NOMO-1 treated with DMSO at 0.1 percent for 48 hours (cell line): ENCODE measurements around the gene TIMM8A.

Source experiments
- DNase-seq: peaks from one replicate; lab custom pipeline; 2025; ENCODE audit not compliant: unreplicated experiment; lab: John Stamatoyannopoulos, UW

TIMM8A gene

GRCh38 chrX:101348452-101349192 is at the start of gene TIMM8A:
TIMM8A (minus strand) TSS chrX:101348742; CDS start chrX:101348664, 78 bp downstream.
- DNase-seq, result peak; percentile 59

DNA sequence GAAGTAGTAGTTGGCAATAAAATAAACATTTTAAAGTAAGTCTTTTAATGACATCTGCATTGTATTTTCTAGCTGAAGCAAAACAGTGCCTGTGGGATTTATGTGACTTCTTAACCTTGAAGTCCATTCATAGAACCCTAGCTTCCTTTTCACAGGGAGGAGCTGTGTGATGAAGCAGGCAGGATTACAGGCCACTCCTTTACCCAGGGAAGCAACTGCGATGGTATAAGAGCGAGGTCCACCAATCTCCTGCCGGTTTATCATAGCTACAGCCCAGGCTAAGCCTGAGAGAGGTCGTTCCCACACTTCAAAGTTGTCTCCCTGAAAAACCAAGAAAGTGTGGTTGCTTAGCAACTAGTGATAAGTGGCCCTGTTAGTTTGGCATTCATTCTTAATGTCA is 49.2 kb upstream of the TIMM8A start:
- no peak for DNase-seq

DNA sequence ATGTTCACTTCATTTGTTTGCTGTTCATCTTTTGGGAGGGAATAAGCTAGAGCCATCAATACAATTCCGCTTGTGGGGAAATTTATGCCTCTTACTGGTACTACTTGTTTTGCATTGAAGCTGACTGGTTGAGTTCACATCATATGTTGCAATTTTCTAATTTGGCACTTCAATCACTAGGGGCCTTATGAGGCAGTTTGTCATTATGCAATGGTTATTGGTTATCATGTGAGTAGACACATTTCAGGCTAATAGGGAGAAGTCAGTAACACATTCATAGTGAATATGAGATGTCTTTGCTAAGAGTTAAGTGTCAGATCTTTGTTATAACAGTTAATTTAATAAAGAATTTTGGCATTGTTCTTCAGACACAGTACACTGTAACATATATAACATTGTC is 47.2 kb upstream of the TIMM8A start:
- DNase-seq, result peak; percentile 74

GRCh38 chrX:101394372-101394771 is 45.8 kb upstream of the TIMM8A start:
- no peak for DNase-seq

DNA sequence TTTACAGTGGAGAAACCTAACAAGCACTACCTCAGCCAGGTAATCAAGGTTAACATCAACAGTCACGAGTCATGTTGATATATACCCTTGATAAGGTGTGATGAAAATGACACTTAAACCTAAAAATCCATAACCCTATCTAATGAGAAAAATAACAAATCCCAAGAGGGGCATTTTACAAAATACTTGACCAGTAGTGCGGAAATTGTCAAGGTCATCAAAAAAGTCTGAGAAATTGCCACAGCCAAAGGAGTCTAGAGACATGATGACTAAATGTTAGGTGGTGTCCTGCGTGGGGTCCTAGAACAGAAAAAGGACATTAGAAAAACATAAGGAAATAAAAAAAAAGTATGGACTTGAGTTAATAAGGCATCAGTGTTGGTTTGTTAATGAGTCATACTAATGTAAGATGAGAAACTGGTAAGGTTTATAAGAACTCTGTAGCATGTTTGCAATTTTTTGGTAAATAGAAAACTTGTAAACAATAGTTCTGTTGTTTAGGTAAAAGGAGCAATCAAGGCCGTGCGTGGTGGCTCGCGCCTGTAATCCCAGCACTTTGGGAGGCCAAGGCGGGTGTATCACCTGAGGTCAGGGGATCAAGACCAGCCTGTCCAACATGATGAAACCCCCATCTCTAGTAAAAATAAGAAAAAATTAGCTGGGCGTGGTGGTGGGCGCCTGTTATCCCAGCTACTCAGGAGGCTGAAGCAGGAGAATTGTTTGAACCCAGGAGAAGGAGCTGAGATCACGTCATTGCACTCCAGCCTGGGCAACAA is 45.2 kb upstream of the TIMM8A start:
- DNase-seq, result no peak

- no peak for DNase-seq
These were observed 43.3 kb upstream of the TIMM8A start for GRCh38 chrX:101391831-101392230.

- peak; percentile 93 for DNase-seq
These were observed 42.4 kb upstream of the TIMM8A start, which contains the start of gene RPL36A for GRCh38 chrX:101390664-101391525. RPL36A (plus strand) TSS chrX:101391011; CDS start chrX:101391044, 33 bp downstream.

DNA sequence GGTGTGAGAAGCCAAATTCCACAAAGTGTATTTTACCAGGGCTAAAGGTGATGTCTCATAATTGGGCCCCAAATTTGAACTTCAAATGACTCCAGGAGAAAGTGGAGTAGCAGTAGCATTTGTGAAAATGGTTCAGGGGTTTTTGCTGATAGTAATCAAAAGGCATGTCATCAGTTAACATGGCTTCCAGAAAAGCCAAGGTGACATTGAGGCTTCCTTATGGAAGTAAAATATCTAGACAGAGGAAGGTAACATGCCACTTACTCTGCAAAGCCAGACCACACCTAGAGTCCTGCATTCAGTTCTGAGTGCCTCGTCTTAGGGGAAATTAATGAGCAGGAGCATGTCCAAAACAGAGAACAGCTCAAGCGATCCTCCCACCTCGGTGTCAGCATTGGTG is 40.1 kb upstream of the TIMM8A start:
- DNase-seq, result no peak

DNA sequence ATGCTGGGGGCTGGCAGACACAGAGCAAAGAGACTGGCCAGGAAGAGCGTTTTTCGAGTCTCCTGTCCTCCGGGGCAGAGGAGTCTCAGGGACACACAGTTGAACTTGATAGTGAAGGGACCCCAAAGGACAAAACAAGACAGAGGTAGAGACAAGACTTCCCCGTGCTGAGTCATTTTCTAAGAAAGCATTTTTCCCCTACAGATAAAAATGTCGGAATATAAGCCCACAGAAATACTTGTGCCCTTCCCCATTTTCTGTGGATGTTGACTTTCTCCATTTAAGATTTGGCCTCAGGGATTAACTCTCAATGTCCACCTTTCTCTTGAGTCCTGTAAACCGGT is 38.0 kb upstream of the TIMM8A start:
- DNase-seq, result no peak

- DNase-seq, result peak; percentile 87
These were observed 37.4 kb upstream of the TIMM8A start, which contains the start of gene BTK for GRCh38 chrX:101385795-101386541. BTK (minus strand) TSS chrX:101386191; CDS start chrX:101375284, 10,907 bp downstream.

DNA sequence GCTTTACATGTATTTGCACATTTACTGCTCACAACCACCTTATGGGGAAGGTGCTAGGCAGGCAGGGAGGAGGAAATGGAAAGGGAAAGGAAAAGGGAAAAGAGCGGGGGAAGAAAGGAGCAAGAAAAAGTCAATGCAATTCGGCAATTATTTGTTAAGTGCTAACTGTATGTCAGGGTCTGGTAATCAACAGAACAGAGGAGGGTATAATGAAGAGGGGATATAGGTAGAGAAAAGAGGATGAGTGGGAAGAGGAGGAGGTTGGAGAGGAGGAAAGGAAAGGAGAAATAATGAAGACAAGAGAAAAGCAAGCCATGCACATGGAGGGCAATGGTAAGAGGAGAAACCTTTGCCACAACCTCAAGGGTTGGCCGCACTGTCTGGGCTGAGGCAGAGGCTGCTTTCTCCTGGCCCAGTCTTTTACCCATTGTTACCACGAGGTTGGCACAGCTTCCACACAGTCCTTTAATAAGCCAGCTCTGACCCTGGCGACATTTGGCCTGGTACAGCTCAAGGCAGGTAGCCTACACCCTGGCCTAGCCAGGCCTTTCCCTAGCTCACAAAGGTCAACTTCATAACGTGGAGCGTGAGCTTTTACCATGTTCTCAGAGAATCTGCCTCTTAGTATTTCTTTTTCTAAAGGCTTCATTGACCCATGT is 36.6 kb upstream of the TIMM8A start:
- DNase-seq, result no peak

DNA sequence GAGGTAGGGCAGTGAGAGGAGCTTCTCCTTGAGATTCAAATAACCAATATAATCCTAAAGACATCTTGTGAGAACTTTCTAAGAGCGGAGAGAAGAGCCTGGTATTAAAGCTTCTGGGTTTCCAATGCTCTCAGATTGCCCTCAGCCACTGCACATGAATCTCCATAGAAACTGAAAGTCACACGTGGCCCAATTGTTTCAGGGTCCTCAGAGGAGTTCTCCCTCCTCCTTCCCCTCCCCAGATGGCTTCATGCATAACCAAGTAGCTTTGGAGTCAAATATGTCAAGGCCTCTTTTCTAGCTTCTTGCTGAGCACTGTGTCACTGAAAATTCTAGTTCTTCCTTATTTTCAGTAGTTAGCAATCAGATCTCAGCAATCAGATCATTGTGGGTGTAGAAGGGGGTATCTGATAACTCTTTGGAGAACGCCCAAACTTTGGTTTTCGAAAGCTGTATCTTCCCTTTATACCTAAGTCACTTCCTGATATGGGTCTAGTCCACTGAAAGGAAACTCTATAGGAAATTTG is 35.2 kb upstream of the TIMM8A start:
- no peak for DNase-seq

GRCh38 chrX:101377547-101377946 is 29.0 kb upstream of the TIMM8A start:
- peak; percentile 38 for DNase-seq

- DNase-seq, result no peak
These were observed 22.5 kb upstream of the TIMM8A start for GRCh38 chrX:101370888-101371504.

GRCh38 chrX:101369687-101370086 is 21.1 kb upstream of the TIMM8A start:
- no peak for DNase-seq

- DNase-seq, result no peak
These were observed 20.3 kb upstream of the TIMM8A start for GRCh38 chrX:101368800-101369199.

GRCh38 chrX:101365301-101365795 is 16.8 kb upstream of the TIMM8A start:
- DNase-seq, result no peak

DNA sequence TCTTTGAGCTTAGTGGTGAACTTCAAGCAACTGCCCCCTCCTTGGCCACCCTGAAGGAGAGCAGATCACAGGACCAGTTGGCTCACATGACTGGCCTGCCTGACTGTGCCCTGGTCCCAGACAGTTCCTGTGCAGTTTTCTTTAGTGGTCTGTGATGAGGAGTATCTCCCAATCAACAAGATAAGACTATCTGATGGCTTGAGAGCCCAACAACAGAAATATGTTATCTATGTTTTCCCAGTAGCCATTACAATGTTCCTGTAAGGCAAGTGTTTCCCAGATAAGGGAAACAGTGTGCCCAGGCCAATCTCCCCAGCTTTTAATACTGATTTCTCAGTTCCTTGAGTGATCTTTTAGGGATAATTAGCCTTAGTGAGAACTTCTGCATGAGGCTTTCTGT is 14.2 kb upstream of the TIMM8A start:
- no peak for DNase-seq

DNA sequence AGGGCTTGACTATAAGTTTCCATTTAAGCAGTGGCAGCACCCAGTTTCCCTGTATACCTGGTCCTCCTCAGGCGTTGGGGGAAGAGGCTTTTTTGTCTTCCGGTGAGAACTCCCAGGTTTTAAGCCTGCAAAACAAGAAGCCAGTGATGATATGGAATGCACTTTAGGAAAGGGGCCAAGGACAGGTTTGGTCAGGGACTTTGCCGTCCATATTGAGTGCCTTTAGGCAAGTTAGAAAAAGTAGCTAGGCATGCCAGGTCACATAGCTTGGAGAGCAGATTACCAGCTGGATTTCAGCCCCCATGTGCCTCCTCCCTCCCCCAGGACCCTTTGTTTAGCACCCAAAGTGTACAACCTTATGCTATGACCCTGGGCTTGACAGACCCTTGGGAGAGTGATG is 13.6 kb upstream of the TIMM8A start:
- DNase-seq, result no peak
